ENCODE results near the gene ANKRD10. TPM values are rescaled to one million over a fixed set of nuclear protein-coding genes. Genes with fewer than 3 reads are reported as not detected.

The ANKRD10 gene
- total RNA-seq, 2 donors from 2014 or later: 46.2 to 47.5 TPM

- Histone ChIP-seq H3K27me3 (no peaks in the 10 kb centered on the region), H3K4me3 (no peak overlapping the region), H3K27ac (no peak overlapping the region), H3K36me3 (no peaks in the 10 kb centered on the region), H3K9me3 (no peaks in the 10 kb centered on the region), H3K4me1 (no peaks in the 10 kb centered on the region)
- TF ChIP-seq, protein P1, sequence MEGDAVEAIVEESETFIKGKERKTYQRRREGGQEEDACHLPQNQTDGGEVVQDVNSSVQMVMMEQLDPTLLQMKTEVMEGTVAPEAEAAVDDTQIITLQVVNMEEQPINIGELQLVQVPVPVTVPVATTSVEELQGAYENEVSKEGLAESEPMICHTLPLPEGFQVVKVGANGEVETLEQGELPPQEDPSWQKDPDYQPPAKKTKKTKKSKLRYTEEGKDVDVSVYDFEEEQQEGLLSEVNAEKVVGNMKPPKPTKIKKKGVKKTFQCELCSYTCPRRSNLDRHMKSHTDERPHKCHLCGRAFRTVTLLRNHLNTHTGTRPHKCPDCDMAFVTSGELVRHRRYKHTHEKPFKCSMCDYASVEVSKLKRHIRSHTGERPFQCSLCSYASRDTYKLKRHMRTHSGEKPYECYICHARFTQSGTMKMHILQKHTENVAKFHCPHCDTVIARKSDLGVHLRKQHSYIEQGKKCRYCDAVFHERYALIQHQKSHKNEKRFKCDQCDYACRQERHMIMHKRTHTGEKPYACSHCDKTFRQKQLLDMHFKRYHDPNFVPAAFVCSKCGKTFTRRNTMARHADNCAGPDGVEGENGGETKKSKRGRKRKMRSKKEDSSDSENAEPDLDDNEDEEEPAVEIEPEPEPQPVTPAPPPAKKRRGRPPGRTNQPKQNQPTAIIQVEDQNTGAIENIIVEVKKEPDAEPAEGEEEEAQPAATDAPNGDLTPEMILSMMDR (IDR thresholded peaks at IDR 0.05): no peak
- DNase-seq (ENCODE audit: low spot score): no peak
These were observed 30.4 kb upstream of the ANKRD10 start for GRCh38 chr13:110944968-110945927.

DNA sequence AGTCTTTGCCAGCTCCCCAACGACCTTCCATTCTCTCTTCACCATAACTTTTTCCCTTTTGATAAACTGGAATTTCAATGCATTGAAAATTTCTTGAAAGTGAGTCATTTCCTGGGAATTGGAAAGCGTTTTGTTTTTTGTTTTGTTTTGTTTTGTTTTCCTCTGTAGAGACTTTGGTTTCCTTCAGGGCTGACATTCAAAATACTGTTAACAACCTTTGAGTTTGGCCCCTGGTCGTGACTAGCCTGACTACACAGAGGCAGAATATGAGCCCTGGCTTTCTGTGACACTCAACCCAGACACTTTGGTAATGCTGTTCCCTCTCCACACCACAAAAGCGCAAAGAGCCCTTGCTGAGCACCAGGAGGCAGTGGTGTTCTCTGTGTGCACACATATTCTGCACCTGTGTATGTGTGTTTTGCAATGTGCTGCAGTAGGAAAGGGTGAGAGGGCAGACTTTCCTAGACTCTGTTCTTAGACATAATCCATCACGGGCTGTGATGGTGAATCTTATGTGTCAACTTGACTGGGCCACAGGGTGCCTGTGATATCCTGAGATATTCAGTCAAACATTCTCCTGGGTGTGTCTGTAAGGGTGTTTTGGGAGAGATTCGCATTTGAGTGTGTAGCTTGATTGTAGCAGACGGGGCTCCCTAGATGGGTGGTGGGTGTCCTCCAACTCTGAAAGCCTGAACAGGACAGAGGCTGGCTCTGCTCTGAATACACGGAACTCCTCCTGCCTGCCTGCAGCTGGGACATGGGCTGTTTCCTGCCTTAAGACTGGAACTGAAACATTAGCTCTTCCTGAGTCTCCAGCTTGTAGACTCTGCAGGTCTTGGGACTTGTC is 29.5 kb upstream of the ANKRD10 start:
- Histone ChIP-seq H3K9me3 (no peaks in the 10 kb centered on the region), H3K27me3 (no peaks in the 10 kb centered on the region), H3K4me1 (no peaks in the 10 kb centered on the region), H3K27ac (no peak overlapping the region), H3K36me3 (no peaks in the 10 kb centered on the region), H3K4me3 (no peak overlapping the region)
- no peak for DNase-seq (ENCODE audit: low spot score)
- TF ChIP-seq, protein P1 (IDR thresholded peaks at IDR 0.05): peak in 1 of 2 donors; percentile 63

GRCh38 chr13:110942248-110942981 is 27.5 kb upstream of the ANKRD10 start:
- no peaks in the 10 kb centered on the region for H3K4me1 ChIP-seq
- no peaks in the 10 kb centered on the region for H3K36me3 ChIP-seq
- H3K4me3 ChIP-seq: no peak overlapping the region
- TF ChIP-seq, protein P1 (IDR thresholded peaks at IDR 0.05): no peak
- H3K9me3 ChIP-seq: no peaks in the 10 kb centered on the region
- DNase-seq (ENCODE audit: low spot score): no peak
- H3K27me3 ChIP-seq: no peaks in the 10 kb centered on the region
- H3K27ac ChIP-seq: no peak overlapping the region

GRCh38 chr13:110938662-110939421 is 24.0 kb upstream of the ANKRD10 start:
- no peaks in the 10 kb centered on the region for H3K36me3 ChIP-seq
- TF ChIP-seq, protein P1 (IDR thresholded peaks at IDR 0.05): no peak
- H3K27me3 ChIP-seq: no peaks in the 10 kb centered on the region
- H3K9me3 ChIP-seq: peaks cover 0 to 6% of the 10 kb centered on the region in 2 donors
- DNase-seq (ENCODE audit: low spot score): no peak
- H3K27ac ChIP-seq: no peak overlapping the region
- H3K4me3 ChIP-seq: no peak overlapping the region
- H3K4me1 ChIP-seq: no peaks in the 10 kb centered on the region
